ENCODE results near the gene GPBP1. TPM values are rescaled to one million over a fixed set of nuclear protein-coding genes. Genes with fewer than 3 reads are reported as not detected.

Gene GPBP1
- polyA plus RNA-seq, 3 donors = 23.2 to 43.7 (median 30.9) TPM

- Histone ChIP-seq H2AFZ (ENCODE audit: insufficient read depth, low read depth, low read length, poor library complexity, severe bottlenecking) (no peak overlapping the region), H3K4me2 (replicated peaks; ENCODE audit: extremely low read depth, low read length, poor library complexity, severe bottlenecking) (no peak overlapping the region), H3K36me3 (replicated peaks in 1 of 2; ENCODE audit: control insufficient read depth in 1 of 2, insufficient read depth in 2 of 2, low read length in 2 of 2) (peaks cover 41 to 76% of the 10 kb centered on the region in 2 donors), H3K27ac (ENCODE audit: low read depth in 1 of 2, low read length in 2 of 2) (peak overlapping the region in 1 of 2 donors; percentile 30), H3K79me2 (ENCODE audit: insufficient read depth, low read length) (peaks cover 8% of the 10 kb centered on the region), H3K27me3 (ENCODE audit: control insufficient read depth in 2 of 2, insufficient read depth in 2 of 2, low read length in 2 of 2) (no peaks in the 10 kb centered on the region), H3K4me1 (ENCODE audit: control insufficient read depth in 1 of 2, insufficient read depth in 2 of 2, low read length in 2 of 2) (peaks cover 0 to 6% of the 10 kb centered on the region in 2 donors), H3K4me3 (replicated peaks in 1 of 3; ENCODE audit: low read depth in 2 of 3, low read length in 3 of 3) (no peak overlapping the region), H3K9me3 (replicated peaks in 1 of 2; ENCODE audit: control insufficient read depth in 1 of 2, insufficient read depth in 1 of 2, low read length in 2 of 2) (no peaks in the 10 kb centered on the region), H4K20me1 (ENCODE audit: insufficient read depth, low read length) (peaks cover 42% of the 10 kb centered on the region), H3K9ac (ENCODE audit: insufficient read depth, low read length, poor library complexity, severe bottlenecking) (no peak overlapping the region)
- peaks cover 46 to 71% of the 10 kb centered on the region in 2 donors for H3K36me3 Mint-ChIP-seq
- intact Hi-C loops (cut with micrococcal nuclease) = no loop called here
- no peak for TF ChIP-seq CTCF (IDR thresholded peaks at IDR 0.05)
- DNase-seq = peak in 1 of 3 donors; percentile 16
- peak overlapping the region in 6 of 7 donors; percentile 54 to 88 (median 70) for H3K27ac Mint-ChIP-seq
- H3K4me1 Mint-ChIP-seq = peaks cover 7% of the 10 kb centered on the region
- no peaks in the 10 kb centered on the region for H3K27me3 Mint-ChIP-seq (ENCODE audit: low read depth in 3 of 3)
- H3K9me3 Mint-ChIP-seq = no peaks in the 10 kb centered on the region
- H3K4me3 Mint-ChIP-seq = peak overlapping the region in 1 of 2 donors; percentile 24
- 80% methylated on average over 1 of the region's 6 CpGs for WGBS (ENCODE audit: insufficient coverage)
These were observed 69.7 kb downstream of the GPBP1 start for GRCh38 chr5:57243286-57244137.

- H3K36me3 Mint-ChIP-seq = peaks cover 46 to 79% of the 10 kb centered on the region in 2 donors
- H3K4me1 Mint-ChIP-seq = peaks cover 7% of the 10 kb centered on the region
These were observed 70.5 kb downstream of the GPBP1 start for GRCh38 chr5:57244331-57244730.

More at GRCh38 chr5:57244331-57244730, 70.5 kb downstream of the GPBP1 start:
- Histone ChIP-seq H3K4me1 (ENCODE audit: control insufficient read depth in 1 of 2, insufficient read depth in 2 of 2, low read length in 2 of 2) (peaks cover 0 to 6% of the 10 kb centered on the region in 2 donors), H3K36me3 (replicated peaks in 1 of 2; ENCODE audit: control insufficient read depth in 1 of 2, insufficient read depth in 2 of 2, low read length in 2 of 2) (peaks cover 49 to 76% of the 10 kb centered on the region in 2 donors), H3K27me3 (ENCODE audit: control insufficient read depth in 2 of 2, insufficient read depth in 2 of 2, low read length in 2 of 2) (no peaks in the 10 kb centered on the region), H3K79me2 (ENCODE audit: insufficient read depth, low read length) (peaks cover 8% of the 10 kb centered on the region), H2AFZ (ENCODE audit: insufficient read depth, low read depth, low read length, poor library complexity, severe bottlenecking) (no peak overlapping the region), H3K9ac (ENCODE audit: insufficient read depth, low read length, poor library complexity, severe bottlenecking) (no peak overlapping the region), H3K4me2 (replicated peaks; ENCODE audit: extremely low read depth, low read length, poor library complexity, severe bottlenecking) (no peak overlapping the region), H4K20me1 (ENCODE audit: insufficient read depth, low read length) (peaks cover 42% of the 10 kb centered on the region), H3K9me3 (replicated peaks in 1 of 2; ENCODE audit: control insufficient read depth in 1 of 2, insufficient read depth in 1 of 2, low read length in 2 of 2) (no peaks in the 10 kb centered on the region), H3K4me3 (replicated peaks in 1 of 3; ENCODE audit: low read depth in 2 of 3, low read length in 3 of 3) (no peak overlapping the region), H3K27ac (ENCODE audit: low read depth in 1 of 2, low read length in 2 of 2) (peak overlapping the region in 1 of 2 donors; percentile 6)
- peak overlapping the region in 2 of 7 donors; percentile 21 to 33 for H3K27ac Mint-ChIP-seq
- no peaks in the 10 kb centered on the region for H3K27me3 Mint-ChIP-seq (ENCODE audit: low read depth in 3 of 3)
- DNase-seq = no peak
- TF ChIP-seq CTCF (IDR thresholded peaks at IDR 0.05) = no peak
- no peak overlapping the region for H3K4me3 Mint-ChIP-seq
- H3K9me3 Mint-ChIP-seq = peaks cover 0 to 1% (median 0%) of the 10 kb centered on the region in 7 donors
- intact Hi-C loops (cut with micrococcal nuclease) = no loop called here

All from CD14-positive monocyte (primary cell).